HUDEP-2 (cell line): ENCODE results near the gene LIMS2.

ENCODE experiments used
- DNase-seq, 76 experiments: peaks; one replicate each; lab custom pipeline; 2025; ENCODE audit not compliant: unreplicated experiment in 76 of 76; lab: John Stamatoyannopoulos, UW

Gene LIMS2

DNA sequence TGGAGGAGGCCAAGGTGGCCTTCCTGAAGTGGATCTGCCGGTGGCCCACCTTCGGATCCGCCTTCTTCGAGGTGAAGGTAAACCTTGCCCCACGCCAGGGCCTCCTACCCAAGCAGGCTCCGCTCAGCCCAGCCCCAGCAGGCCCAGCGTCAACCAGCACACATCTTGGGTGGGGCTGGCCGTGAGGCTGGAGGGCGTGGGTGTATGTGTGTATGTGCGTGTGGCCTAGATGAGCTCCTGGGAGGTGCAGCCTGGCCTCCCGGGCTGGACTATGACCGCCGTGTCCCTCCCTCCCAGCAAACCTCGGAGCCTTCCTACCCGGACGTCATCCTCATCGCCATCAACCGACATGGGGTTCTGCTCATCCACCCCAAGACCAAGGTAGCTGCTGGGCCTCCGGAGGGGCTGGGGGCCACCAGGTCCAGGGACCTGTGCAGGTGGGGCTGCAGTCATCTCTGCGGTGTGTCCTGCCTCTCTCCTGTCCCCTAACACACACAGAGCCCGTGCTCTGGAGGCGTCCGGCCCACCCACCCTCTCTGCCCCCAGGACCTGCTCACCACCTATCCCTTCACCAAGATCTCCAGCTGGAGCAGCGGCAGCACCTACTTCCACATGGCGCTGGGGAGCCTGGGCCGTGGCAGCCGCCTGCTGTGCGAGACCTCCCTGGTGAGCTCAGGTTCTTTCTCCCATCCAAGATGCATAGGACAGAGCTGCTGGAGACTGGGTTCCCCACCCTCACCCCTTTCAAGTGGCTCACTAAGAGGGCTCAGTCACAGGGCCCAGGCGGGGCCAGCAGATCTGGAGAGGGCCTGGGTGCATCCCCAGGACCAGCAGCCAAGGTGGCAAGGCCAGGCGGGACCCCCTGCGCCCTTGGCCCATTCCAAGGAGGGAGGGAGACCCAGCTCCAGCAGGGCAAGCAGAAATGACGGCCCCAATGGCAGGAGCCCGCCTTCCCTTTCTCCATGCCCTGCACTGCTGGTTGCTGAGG, 38.8 kb downstream of the LIMS2 start:
- DNase-seq: peak in 1 of 76 experiments; percentile 12

DNA sequence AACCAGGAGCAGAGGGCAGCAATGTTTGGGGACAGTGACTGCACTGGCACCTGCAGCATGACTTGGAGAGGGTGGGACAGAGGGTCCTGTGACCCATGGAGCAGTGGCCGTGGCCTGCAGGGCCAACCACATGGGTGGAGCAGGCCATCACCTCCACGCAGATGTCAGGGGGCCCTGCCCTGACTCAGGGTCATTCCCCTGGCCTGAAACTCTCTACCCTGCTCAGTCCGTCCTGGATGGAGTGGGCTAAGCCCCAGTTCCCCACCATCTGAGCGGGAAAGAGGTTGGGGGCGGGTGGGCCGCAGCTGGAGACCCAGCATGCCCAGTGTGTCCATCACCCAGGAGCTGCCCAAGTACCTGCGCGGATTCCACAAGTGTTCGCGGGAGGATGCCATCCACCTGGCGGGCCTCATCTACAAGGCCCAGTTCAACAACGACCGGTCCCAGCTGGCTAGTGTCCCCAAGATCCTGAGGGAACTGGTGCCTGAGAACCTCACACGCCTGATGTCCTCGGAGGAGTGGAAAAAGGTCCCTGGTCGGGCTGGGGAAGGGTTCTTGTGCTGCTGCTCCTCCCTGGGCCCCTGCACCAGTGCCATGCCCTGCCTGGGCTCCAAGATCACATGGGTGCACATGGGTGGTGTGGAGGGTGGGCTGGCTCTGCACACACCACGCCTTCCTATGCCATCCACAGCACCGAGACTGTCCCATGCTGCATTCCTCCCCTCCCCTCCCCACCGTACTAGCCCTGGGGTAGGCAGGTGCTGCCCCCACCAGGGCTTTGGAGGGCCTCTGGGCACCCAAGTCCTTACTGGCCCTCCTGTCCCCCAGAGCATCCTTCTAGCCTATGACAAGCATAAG, 39.7 kb downstream of the LIMS2 start:
- DNase-seq: no peak

DNA sequence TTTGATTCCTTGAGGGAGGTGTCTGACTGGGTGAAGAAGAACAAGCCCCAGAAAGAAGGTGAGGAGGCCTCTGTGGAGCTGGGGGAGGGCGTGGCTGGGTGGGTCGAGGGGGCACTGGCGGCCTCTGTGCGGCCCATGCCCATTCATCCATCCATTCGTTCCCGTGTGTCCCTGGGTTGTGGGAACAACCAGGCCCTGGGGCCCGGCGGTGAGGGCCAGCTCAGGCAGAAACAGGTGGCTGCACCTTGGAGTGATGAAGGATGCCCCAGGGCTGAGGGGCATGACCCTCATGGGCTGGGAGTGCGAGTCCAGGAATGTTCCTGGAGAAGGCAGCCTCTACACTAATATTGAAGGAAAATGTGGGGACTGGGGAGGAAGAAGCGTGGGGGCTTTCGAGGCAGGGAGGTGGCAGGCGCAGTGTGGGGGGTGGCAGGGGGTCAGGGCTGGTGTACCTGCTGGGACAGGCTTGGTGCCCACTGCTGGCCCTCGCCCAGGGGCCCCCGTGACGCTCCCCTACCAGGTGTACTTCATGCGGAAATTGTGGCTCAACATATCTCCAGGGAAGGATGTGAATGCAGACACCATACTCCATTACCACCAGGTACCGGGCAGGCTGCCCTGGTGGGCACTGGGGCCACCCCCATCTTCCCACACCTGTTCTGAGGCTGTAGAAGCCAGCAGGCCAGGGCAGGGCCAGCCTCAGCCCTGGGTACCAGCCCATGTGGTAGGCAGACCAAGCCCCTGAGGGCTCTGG, 40.5 kb downstream of the LIMS2 start:
- DNase-seq: no peak

DNA sequence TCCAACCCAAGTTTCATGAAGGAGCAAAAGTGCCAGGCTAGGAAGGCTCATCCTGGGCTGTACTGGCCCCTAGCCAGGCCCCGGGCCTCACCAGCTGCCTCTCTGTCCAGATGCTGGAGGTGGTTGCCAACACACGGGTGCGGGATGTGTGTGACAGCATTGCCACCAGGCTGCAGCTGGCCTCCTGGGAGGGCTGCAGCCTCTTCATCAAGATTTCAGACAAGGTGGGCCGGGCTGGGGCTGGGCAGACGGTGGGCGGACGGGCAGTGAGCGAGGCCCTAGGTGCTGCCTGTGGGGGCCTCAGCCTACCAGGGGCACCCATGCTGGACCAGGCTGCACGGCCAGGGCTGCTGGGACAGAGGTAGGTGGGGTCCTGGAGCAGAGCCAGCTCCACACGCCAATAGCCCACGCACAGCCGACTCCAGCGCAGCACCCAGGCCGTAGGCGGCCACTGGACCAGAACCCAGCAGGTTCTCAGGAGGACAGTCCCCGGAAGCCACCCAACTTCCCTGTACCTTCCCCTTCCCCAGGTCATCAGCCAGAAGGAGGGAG, 41.2 kb downstream of the LIMS2 start:
- no peak for DNase-seq

DNA sequence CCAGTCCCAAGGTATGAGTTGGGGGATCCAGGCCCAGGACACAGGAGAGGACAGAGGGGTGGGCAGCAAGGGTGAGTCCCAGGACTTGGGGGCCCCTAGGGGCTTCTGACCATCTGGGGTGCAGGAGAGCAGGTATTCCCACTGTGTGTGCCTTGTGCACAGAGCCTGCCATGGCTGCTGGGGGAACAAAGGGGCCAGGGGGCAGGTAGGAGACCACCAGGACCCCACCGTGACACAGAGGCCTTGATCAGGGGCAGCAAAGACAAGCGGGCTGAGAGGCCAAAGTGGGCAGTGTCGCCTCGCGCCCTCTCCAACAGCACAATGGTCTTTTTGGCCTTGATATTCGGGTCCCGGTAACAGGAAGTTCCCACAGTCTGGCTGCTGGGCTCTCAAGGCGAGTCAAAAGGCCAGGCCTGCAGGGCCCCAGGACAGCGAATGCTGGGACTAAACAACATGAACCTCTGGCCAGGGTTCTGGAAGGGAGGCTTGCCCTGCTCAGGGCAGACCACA, 41.7 kb downstream of the LIMS2 start:
- DNase-seq: no peak

DNA sequence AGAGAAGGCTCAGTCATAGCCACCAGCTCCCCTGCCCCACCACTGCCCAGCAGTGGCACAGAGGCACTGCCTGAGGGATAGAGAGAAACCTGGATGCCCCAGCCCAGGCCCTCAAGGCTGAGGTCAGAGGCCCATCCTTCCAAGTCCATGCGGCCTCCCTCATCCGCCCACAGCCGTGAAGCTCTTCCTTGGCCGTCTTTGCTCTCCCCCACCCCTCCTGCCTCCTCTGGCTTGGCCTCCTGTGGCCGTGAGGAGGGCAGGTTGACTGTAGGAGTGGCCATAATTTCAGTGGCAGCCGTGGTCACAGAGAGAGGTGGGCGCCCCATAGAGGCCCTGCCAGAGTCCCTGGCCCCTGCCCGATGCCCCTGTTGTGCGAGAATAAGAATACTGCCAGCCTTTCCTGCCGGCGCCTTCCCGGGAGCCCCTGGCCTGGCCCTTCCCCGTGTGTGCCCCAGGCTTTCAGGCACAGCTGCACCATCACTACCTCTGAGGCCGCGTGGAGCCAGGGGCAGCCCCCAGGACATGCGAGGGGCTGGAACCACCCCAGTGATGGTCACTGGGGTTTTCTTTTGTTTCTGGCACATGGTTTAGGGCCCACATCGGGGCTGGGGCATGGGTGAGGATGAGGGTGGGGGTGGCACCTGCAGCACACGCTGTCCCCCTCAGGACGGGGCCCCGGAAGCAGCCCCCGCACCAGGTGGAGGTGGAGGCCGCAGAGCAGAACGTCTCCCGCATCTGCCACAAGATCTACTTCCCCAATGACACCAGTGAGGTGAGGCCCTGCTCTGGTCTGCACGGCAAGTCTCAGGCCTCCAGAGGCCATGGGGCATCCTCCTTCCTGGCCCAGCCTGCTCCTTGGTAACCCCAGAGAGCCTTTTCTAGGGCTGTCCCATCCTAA, 42.5 kb downstream of the LIMS2 start:
- DNase-seq: no peak

DNA sequence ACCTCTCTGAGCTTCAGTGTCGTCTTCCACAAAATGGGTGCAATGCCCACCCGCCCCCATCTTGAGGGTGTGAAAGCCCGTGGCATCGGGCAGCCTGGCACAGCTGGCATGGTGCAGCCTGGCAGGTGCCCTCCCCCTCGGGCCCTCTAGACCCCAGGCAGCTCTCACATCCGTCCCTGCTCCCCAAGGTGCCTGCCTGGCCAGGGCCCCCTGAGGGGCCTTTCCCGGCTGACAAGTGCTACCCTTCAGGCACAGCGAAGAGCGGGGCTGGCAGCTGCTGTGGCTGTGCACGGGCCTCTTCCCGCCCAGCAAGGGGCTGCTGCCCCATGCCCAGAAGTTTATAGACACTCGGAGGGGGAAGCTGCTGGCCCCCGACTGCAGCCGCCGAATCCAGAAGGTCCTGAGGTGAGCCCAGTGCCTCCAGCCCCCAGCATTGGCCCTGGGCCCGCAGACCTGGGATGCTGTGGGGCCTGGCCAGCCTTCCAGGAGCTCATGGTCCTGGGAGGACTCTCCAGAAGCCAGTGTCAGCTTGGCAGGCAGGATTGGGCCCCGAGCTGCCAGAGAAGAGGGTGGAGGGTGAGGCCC, 43.2 kb downstream of the LIMS2 start:
- DNase-seq: no peak

DNA sequence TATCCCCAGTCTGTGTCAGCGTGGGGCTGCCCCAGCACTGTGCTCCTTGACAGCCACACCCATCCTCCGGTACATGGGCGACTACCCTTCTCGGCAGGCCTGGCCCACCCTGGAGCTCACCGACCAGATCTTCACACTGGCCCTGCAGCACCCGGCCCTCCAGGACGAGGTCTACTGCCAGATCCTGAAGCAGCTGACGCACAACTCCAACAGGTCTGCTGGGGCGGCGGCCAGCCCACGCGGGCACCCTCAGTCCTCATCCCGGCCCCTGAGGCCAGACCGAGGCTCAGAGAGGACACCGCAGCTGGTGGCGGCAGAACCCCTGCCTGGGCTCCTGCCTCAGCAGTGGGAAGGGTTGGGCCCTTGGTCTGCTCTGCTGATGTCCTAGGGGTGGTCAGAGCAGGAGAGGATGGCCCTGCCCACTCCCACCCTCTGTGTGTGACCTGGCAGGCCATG, 43.8 kb downstream of the LIMS2 start:
- DNase-seq: no peak

DNA sequence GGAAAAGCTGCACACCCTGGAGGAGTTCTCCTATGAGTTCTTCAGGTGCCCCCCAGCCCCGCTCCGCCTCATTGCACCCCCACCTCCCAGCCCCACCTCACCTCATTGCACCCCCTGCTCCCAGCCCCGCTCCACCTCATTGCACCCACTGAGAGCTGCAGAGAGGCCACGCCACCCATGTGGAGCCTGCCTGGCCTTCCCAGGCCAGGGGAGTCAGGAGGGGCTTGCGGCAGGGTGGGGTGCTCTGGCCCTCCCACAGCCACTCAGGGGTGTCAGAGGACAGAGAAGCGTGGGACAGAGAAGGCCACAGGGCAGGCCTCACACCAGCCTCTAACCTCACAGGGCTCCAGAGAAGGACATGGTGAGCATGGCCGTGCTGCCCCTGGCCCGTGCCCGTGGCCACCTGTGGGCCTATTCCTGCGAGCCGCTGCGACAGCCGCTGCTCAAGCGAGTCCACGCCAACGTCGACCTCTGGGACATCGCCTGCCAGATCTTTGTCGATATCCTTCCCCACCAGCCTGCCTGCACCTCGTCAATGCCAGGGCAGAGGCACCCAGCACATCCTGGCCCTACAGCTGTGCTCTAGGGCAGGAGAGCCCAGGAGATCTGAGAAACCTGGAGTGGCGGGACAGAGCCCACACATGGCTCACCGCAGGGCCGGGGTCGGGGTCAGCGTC, 44.3 kb downstream of the LIMS2 start:
- no peak for DNase-seq

DNA sequence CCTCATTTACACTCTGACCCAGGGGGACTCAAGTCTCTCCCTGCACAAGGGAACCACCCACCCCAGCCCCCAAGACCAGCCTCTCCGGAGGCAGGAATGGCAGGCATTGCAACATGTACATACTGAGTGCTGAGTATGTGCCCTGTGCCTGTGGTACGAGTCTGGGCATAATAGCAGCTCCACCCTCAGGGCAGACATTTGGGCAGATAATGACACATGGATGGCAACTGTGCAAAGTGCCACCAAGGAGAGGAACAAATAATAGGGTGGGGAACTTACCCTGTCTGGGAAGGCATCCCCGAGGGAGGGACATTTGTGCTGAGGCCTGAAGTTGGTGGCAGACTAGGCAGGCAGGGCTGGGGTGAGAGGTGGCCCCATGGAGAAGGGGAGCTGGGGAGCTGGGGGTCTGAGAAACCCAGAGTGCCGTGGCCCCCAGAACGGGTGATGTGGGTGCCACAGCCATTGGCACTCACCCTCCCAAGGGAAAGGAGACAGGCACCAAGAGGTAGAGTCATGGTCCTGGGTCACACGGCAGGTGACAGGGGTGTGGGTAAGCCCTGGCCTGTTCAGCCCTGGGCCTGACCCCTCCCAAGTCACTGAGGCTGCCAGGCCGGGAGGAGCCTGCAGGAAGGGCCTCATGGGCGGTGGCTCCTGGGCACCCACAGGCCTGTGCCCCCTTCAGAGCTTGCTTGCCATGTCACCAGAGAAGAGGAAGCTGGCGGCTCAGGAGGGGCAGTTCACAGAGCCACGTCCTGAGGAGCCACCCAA, 45.0 kb downstream of the LIMS2 start:
- DNase-seq: no peak

DNA sequence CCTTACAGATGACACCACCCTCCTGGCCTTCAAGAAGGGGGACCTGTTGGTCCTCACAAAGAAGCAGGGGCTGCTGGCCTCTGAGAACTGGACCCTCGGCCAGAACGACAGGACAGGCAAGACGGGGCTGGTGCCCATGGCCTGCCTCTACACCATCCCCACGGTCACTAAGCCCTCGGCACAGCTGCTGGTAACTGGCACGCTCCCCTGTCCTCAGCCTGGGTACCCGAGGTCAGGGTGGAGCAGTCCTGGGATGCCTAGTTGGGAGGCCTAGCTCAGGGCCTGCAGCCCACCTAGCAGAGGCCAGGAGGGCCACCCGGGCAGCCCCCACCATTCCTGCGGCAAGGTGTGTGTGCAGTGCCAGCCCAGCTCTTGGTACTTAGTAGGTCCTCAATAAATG, 45.7 kb downstream of the LIMS2 start:
- no peak for DNase-seq

DNA sequence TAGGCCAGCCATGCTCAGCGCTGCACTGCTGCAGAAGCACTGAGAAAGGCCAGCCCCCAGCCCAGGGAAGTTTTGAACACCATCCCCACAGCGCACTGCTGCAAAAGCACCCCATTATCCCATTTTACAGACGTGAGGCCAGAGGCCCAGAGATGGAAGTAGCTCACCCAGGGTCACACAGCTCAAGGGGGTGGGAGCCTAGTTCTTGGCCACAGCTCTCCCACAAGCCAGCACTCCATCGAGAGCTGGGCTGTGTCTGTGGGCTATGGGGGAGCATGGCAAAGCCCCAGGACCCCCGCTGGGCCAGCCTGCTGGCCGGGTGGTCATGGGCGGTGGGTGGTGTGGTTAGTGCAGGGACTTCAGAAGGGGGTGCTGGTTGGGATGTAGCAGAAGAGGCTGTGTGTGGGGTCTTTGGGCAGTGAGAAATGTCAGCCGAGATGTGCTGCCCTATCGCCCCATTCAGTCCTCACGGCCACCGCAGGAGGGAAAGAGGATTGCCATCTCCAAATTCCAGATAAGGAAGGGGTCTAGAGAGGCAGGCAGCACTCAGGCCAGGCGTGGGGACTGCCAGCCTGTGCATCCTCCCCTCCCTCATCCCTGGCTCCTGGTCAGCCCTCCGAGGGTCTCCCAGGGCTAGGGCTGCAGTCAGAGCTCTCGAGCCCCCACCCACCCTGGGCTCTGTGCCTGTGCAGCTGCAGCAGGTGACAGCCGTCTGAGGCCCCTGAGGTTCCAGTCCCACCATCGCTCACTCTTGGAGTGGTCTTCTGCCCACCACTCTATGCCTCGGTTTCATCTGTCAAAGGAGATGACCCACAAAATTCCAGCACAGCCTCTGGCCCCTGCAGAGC, 46.3 kb downstream of the LIMS2 start:
- DNase-seq: no peak

DNA sequence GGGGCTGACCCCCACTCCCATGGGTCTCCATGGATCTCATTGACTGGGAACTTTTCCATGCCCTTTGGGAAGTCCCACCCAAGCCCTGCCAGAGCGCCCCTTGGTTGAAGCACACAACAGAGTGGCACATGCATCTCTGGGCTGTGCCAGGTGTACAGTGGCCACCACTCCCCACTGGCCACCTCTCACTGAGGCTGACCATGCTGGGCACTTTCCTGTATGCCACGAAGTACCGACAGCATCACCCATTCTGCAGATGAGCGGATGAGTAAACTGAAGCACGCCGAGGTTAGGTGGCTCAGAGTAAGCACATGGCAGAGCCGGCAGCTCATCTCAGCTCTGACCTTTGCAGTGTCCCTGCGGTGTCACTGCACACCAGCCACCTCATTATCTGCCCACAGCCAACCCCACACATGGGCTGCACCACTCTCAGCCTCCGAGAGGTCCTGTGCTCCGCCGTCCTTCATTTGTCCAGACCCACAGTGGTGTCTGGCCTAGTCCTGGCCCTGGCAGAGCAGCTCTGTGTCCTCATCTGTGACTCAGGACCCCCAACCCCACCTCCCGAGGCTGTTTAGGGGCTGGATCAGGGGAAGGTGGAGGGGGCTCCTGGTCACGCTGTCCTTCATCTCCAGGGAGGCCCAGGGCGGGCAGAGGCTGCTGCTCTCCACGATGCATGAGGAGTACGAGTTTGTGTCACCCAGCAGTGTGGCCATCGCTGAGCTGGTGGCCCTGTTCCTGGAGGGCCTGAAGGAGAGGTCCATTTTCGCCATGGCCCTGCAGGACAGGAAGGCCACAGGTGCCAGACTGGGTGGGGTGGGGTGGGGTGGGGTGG, 47.4 kb downstream of the LIMS2 start:
- DNase-seq: no peak

DNA sequence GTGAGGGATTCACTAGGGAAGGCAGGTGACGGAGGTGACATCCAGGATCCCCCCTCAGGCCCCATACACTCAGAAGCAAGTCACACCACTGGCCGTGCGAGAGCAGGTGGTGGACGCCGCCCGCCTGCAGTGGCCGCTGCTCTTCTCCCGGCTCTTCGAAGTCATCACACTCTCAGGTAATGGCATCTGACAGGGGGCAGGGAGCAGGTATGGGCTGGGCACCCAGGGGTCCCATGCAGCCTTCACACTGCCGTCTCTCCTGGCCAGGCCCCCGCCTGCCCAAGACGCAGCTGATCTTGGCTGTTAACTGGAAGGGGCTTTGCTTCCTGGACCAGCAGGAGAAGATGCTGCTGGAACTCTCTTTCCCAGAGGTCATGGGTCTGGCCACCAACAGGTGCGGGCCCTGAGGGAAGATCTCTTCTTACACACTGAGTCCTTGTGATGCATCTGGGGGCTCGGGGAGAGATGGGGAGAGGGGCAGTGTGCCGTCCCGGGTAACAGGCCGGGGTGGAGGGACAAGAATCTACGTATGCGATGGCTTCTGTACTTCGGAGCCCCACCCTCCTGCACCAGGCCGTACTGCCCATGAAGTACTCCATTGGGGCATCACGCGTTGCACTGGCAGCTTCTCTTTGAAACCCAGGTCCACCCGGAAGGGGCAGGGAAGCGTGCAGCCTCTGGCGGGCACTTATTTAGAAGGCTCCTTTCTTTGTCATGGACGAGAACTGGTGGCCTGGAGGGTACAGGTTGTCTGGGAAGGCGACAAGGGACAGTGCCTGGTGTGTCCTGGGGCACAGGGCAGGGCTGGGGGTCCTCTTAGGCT, 48.2 kb downstream of the LIMS2 start:
- DNase-seq: no peak

DNA sequence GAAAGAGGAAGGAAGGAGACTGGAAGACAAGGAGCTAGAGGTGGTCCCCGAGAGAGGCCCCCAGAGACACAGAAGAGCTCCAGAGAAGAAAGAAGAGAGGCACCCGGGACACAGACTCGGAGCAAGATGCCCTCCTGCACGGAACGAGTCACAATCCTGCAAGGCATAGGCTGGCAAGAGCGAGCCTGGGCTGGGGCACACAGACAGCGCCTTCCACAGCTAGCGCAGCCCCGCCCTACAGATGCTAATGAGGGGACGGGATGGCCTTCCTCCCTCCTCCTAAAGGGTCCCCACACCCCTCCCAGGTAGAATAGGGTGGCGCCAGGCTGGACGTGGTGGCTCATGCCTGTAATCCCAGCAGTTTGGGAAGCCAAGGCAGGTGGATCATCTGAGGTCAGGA, 49.2 kb downstream of the LIMS2 start:
- no peak for DNase-seq
